Tibial nerve (tissue), 4 donors: Measurements from ENCODE around the gene CWC22.

Experiments
- CTCF ChIP-seq, 5 experiments: fragments of 200-600 bp in 3 of 5; fragments of 450-650 bp in 2 of 5; sonication (generic) in 3 of 5; IDR thresholded peaks; one replicate each; pipeline ENCODE4 v1.5.1; 2016 to 2019; ENCODE audit warnings: antibody characterized with exemption in 5 of 5, mild to moderate bottlenecking in 3 of 5, moderate library complexity in 2 of 5
- EP300 ChIP-seq, 2 donors: sonication (generic); formaldehyde crosslinking; IDR thresholded peaks; one replicate each; pipeline ENCODE4 v1.6.1; 2017; ENCODE audit warnings: antibody characterized with exemption in 2 of 2, mild to moderate bottlenecking in 1 of 2

GRCh38 chr2:180038997-180039396, 31.9 kb upstream of the CWC22 start:
- no peak for TF ChIP-seq EP300 (IDR thresholded peaks at IDR 0.05)
- TF ChIP-seq CTCF (IDR thresholded peaks at IDR 0.05): no peak
